Keratinocyte (primary cell): ENCODE measurements around the gene FCER1G. TPM values are rescaled to one million over a fixed set of nuclear protein-coding genes. Genes with fewer than 3 reads are reported as not detected.

Experiments
- DNase-seq: peaks from one replicate; pipeline ENCODE4 v3.0.0-alpha.2; 2011; ENCODE audit warnings: low read depth, missing footprints, low spot score
- FAIRE-seq: peaks from 2 replicates; lab custom pipeline; 2011; peaks lifted over from hg19 to GRCh38; lab: Jason Lieb, UNC
- H2AFZ ChIP-seq: 2 replicates; pipeline ENCODE4 v1.6.0; 2012; ENCODE audit warnings: low read length, control low read depth, inconsistent platforms; ENCODE audit not compliant: control insufficient read depth
- H3K27ac ChIP-seq: 2 replicates; pipeline ENCODE4 v1.5.1; 2011; ENCODE audit warnings: low read length; ENCODE audit not compliant: control insufficient read depth, insufficient read depth
- H3K27me3 ChIP-seq: 3 replicates; pipeline ENCODE4 v1.6.0; 2011; ENCODE audit warnings: low read length; ENCODE audit not compliant: control insufficient read depth, insufficient read depth; ENCODE audit errors: extremely low read depth
- H3K36me3 ChIP-seq, 2 experiments: 2 replicates in 1 of 2; 3 replicates in 1 of 2; pipeline ENCODE4 v1.5.1; 2011; ENCODE audit warnings: low read length in 2 of 2, mild to moderate bottlenecking in 1 of 2; ENCODE audit not compliant: control insufficient read depth in 2 of 2, insufficient read depth in 2 of 2; ENCODE audit errors: extremely low read depth in 1 of 2
- H3K4me1 ChIP-seq: 3 replicates; pipeline ENCODE4 v1.5.1; 2011; ENCODE audit warnings: low read length; ENCODE audit not compliant: control insufficient read depth, insufficient read depth; ENCODE audit errors: extremely low read depth
- H3K4me2 ChIP-seq: 3 replicates; pipeline ENCODE4 v1.6.0; 2011; ENCODE audit warnings: low read depth, low read length; ENCODE audit not compliant: control insufficient read depth, insufficient read depth; ENCODE audit errors: extremely low read depth
- H3K4me3 ChIP-seq, 3 experiments: fragments of 200-600 bp in 1 of 3; sonication (generic) in 1 of 3; 2 replicates in 2 of 3; 3 replicates in 1 of 3; pipeline ENCODE4 v1.5.1; 2011 to 2016; ENCODE audit warnings: low read length in 3 of 3, mild to moderate bottlenecking in 3 of 3, control low read depth in 2 of 3, inconsistent platforms in 1 of 3, low read depth in 1 of 3, mixed read lengths in 1 of 3, mixed run types in 1 of 3, moderate library complexity in 1 of 3; ENCODE audit not compliant: control insufficient read depth in 2 of 3, insufficient read depth in 2 of 3; ENCODE audit errors: extremely low read depth in 1 of 3
- H3K79me2 ChIP-seq: 2 replicates; pipeline ENCODE4 v1.6.0; 2012; ENCODE audit warnings: low read length; ENCODE audit not compliant: control insufficient read depth, insufficient read depth
- H3K9ac ChIP-seq: 3 replicates; pipeline ENCODE4 v1.6.0; 2011; ENCODE audit warnings: low read length; ENCODE audit not compliant: control insufficient read depth, insufficient read depth; ENCODE audit errors: extremely low read depth
- H3K9me1 ChIP-seq: 3 replicates; pipeline ENCODE4 v1.6.0; 2011; ENCODE audit warnings: low read length; ENCODE audit not compliant: control insufficient read depth, insufficient read depth; ENCODE audit errors: extremely low read depth
- H3K9me3 ChIP-seq: 2 replicates; pipeline ENCODE4 v1.5.1; 2012; ENCODE audit warnings: low read depth, low read length; ENCODE audit not compliant: control insufficient read depth
- H4K20me1 ChIP-seq: 3 replicates; pipeline ENCODE4 v1.6.0; 2011; ENCODE audit warnings: low read length; ENCODE audit not compliant: control insufficient read depth, insufficient read depth; ENCODE audit errors: extremely low read depth
- EZH2 ChIP-seq: IDR thresholded peaks from one replicate; pipeline ENCODE4 v1.6.1; 2012; ENCODE audit warnings: inconsistent platforms, mild to moderate bottlenecking, low read length, moderate library complexity
- dilution Hi-C: fragments of 300-500 bp; cut with MboI; formaldehyde crosslinking; loops from one replicate; pipeline ENCODE4 v1.7.0; 2020; ENCODE audit warnings: low sequenced_read_pairs; ENCODE audit not compliant: extremely low pct_ligation_motif_present
- polyA plus RNA-seq, 5 experiments: library from polyadenylated mRNA; depleted of rRNA in 3 of 5; stranded (reverse) in 3 of 5; stranded (forward) in 1 of 5; unstranded in 1 of 5; fragments of >200 nt; gene quantifications; 1 replicate in 1 of 5; 2 replicates in 3 of 5; 3 replicates in 1 of 5; pipeline versions ENCODE4 v1.2.1 to v1.2.3, GENCODE V29; 2011 to 2012; ENCODE audit warnings: missing spikeins in 2 of 5, low read depth in 1 of 5, low replicate concordance in 1 of 5
- TF ChIP-seq, protein P1 (sequence below), 3 experiments: IDR thresholded peaks in 1 of 3; conservative IDR thresholded peaks in 1 of 3; optimal IDR thresholded peaks in 1 of 3; 2 replicates in 2 of 3; 3 replicates in 1 of 3; pipeline versions ENCODE3 to v1.5.1; 2011; ENCODE audit warnings: low read length in 3 of 3, mild to moderate bottlenecking in 3 of 3, moderate library complexity in 2 of 3, control low read depth in 1 of 3, inconsistent platforms in 1 of 3; ENCODE audit not compliant: insufficient read depth in 2 of 3; ENCODE audit errors: extremely low read depth in 1 of 3

The FCER1G gene
- polyA plus RNA-seq, 1 donor (not counting 4 experiments of a cell fraction or from before 2014, with no cell fraction given): 1.2 TPM

DNA sequence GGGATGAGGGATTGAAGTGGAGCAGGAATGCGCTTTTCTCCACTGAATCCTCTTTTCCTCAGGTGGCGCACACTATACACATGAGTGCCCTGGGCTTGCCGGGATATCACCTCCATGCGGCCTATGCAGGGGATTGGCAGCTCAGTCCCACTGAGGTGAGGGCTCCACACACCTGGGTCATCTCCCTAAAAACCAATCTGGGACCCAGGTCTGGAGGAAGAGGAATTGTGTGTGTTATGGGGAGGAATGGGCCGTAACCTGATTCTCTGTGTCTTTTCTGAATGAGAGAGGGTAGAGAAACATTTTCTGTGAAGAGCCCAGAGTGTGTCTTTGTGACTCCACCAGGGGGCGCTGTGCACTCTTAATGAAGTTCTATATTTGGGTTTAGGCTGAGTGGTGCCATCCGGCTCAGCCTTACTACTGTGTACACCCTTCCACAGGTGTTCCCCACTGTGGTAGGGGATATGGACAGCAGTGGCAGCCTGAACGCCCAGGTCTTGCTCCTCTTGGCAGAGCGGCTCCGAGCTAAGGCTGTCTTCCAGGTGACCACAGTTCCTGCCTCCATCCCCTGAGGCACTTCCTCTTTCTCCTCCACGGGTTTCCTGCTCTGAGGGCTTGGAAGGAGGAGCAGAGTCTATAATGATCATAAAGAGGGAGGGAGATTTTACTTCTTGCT lies 12.2 kb downstream of the FCER1G start:
- FAIRE-seq (peak; percentile 72), DNase-seq (peak; percentile 48)
- Histone ChIP-seq H3K4me1 (peaks cover 19% of the 10 kb centered on the region), H3K4me3 (peak overlapping the region; percentile 88 to 97 (median 90)), H3K9me3 (no peaks in the 10 kb centered on the region), H3K27ac (peak overlapping the region; percentile 42), H3K79me2 (peaks cover 13% of the 10 kb centered on the region), H3K4me2 (peak overlapping the region; percentile 97), H3K9me1 (no peaks in the 10 kb centered on the region), H3K36me3 (peaks cover 12 to 17% of the 10 kb centered on the region in 2 experiments), H2AFZ (peak overlapping the region; percentile 60), H3K9ac (peak overlapping the region; percentile 84), H4K20me1 (no peaks in the 10 kb centered on the region), H3K27me3 (no peaks in the 10 kb centered on the region)
- no peak for TF ChIP-seq EZH2
- TF ChIP-seq, protein P1, sequence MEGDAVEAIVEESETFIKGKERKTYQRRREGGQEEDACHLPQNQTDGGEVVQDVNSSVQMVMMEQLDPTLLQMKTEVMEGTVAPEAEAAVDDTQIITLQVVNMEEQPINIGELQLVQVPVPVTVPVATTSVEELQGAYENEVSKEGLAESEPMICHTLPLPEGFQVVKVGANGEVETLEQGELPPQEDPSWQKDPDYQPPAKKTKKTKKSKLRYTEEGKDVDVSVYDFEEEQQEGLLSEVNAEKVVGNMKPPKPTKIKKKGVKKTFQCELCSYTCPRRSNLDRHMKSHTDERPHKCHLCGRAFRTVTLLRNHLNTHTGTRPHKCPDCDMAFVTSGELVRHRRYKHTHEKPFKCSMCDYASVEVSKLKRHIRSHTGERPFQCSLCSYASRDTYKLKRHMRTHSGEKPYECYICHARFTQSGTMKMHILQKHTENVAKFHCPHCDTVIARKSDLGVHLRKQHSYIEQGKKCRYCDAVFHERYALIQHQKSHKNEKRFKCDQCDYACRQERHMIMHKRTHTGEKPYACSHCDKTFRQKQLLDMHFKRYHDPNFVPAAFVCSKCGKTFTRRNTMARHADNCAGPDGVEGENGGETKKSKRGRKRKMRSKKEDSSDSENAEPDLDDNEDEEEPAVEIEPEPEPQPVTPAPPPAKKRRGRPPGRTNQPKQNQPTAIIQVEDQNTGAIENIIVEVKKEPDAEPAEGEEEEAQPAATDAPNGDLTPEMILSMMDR (optimal IDR thresholded peaks at IDR 0.05 in 1 of 3, IDR thresholded peaks at IDR 0.05 in 1 of 3, conservative IDR thresholded peaks at IDR 0.05 in 1 of 3; ENCODE audit: extremely low read depth in 1 of 3, insufficient read depth in 2 of 3, low read length in 3 of 3): peak; percentile 77 to 90 (median 82)
- dilution Hi-C loops: no loop called here

DNA sequence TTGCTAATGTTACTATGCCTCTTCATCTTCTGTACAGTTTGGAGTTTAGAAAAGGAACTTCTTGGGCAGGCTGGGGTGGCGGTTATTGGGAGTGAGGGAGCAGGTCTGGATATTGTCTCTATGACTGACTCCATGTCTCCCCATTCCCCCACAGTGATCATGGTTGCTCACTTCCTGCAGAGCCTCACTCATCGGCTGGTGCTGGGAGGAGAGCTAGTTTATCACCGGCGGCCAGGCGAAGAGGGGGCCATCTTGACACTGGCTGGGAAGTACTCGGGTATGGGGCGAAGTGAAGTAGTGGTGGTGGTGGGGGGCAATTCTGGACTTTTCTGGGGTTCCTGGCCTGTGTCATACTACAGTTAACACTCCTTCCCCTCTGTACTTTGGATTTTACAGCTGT lies 12.9 kb downstream of the FCER1G start:
- dilution Hi-C loops: no loop called here
- Histone ChIP-seq H3K27me3 (no peaks in the 10 kb centered on the region), H3K9me3 (no peaks in the 10 kb centered on the region), H3K9ac (no peak overlapping the region), H3K27ac (no peak overlapping the region), H3K79me2 (peaks cover 13% of the 10 kb centered on the region), H3K36me3 (peaks cover 12 to 17% of the 10 kb centered on the region in 2 experiments), H3K4me2 (peak overlapping the region; percentile 97), H4K20me1 (no peaks in the 10 kb centered on the region), H3K4me3 (peak overlapping the region in 1 of 3 experiments; percentile 88), H3K4me1 (peaks cover 19% of the 10 kb centered on the region), H3K9me1 (no peaks in the 10 kb centered on the region), H2AFZ (no peak overlapping the region)
- no peak for TF ChIP-seq EZH2
- TF ChIP-seq, protein P1 (optimal IDR thresholded peaks at IDR 0.05 in 1 of 3, IDR thresholded peaks at IDR 0.05 in 1 of 3, conservative IDR thresholded peaks at IDR 0.05 in 1 of 3; ENCODE audit: extremely low read depth in 1 of 3, insufficient read depth in 2 of 3, low read length in 3 of 3): no peak
- no peak for FAIRE-seq
- DNase-seq: no peak
